Activated CD8-positive, alpha-beta memory T cell treated with anti-CD3 and anti-CD28 coated beads for 24 hours (primary cell): ENCODE results near the gene CHRNA7.
A peak's percentile ranks its signal among the peaks of the same experiment; 100 is the strongest.

Source experiments
- DNase-seq: peaks from one replicate; pipeline ENCODE4 v3.0.0-alpha.2; 2020

The CHRNA7 gene

DNA sequence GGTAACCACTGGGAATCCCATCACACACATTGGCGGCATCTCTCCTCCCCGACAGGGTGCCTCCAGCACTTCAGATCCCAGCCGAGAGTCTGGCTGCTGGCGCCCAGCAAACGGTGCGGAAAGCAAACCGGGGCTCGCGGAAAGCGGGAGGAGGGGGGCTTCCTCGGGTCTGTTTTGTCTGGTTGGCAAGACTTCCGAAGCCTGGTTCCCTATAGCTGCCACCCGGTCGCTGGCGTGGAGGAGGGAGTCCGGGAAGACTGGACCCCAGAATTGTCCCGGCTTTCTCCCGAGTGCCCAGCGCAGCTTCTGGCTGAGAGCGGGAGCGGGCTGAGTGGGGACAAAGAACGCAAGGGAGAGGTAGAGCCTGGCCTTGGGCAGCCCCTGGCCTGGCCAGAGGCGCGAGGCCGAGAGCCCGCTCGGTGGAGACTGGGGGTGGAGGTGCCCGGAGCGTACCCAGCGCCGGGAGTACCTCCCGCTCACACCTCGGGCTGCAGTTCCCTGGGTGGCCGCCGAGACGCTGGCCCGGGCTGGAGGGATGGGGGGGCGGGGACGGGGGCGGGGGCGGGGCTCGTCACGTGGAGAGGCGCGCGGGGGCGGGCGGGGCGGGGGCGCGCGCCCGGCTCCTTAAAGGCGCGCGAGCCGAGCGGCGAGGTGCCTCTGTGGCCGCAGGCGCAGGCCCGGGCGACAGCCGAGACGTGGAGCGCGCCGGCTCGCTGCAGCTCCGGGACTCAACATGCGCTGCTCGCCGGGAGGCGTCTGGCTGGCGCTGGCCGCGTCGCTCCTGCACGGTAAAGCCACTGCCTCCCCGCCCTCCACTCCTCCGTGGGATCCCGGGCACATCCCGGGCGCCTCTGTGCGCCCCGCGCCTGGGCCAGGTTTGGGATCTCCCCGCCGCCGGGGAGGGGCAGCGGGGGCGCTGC lies at the start of gene CHRNA7:
Gene CHRNA7 (plus strand): TSS at position 654 of the 920 bp plus-strand sequence. CDS start 80 bp downstream, at position 734.
- DNase-seq, result peak; percentile 57

DNA sequence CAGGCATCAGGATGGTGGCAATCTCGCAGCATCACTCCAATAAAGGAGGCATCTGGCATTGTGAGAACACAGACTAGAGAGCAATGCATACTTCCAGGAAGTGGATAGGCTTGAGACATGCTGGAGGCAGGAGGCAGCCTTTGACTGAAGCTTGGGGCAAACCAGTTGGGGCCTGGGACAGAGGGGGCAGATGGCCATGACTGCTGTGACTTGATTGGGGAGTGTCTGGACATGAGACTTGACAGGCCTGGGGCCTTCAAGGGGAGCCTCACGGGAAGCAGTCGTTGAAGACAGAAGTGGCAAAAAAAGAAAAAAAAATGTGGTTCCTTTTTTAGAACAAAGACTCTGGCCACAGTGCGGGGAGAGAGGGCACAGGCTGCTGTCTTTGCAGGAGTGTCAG lies 44.7 kb upstream of the CHRNA7 start:
- DNase-seq, result no peak

GRCh38 chr15:31993062-31993461 lies 37.3 kb upstream of the CHRNA7 start:
- no peak for DNase-seq

- no peak for DNase-seq
Observed at GRCh38 chr15:31997711-31998110, 32.6 kb upstream of the CHRNA7 start.

GRCh38 chr15:32003558-32003957 lies 26.8 kb upstream of the CHRNA7 start:
- no peak for DNase-seq

GRCh38 chr15:32004249-32004648 lies 26.1 kb upstream of the CHRNA7 start:
- DNase-seq, result no peak

DNA sequence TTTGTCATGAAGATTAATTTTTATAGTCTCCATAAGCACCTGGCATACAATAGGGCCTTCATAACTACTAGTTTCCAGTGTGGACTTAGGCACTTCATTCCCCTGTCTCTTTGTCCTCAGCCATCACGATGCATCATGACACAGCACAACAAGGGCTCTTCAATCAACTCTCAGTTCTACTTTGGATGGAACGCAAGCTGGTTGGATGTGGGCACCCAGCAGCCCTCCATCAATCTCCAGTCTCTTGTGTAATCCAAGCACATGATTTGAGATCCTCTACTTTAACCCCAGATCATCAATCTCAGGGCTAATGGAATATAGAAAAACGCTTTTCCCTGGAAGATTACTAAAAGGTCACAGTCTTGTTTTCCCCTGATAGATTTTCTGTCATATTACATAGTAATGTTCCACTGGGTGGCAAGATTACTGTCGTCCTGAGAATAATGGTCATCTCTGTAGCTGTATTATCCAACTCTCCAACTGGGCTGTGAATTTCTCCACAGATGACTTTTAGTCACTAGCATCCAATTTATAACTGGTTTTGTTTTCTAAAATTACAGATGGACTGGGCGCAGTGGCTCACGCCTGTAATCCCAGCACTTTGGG lies 22.9 kb upstream of the CHRNA7 start:
- DNase-seq, result no peak

DNA sequence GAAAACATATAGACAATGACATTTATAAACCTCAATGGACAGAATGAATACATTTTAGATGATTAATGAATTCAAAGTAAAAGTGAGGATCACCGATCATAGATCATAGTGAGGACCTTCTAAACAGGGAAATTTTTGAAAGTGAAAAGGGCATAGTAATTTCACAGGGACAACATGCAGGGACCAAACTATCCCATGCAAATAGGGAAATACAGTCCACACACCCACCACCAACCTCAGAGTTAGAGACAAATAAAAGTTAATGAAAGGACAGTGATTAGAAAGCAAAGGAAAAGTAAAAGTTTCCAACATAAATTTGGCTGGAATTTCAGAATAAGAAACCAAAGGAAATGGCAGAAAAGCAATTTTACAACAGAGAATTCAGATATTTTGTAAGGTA lies 15.4 kb upstream of the CHRNA7 start:
- no peak for DNase-seq

GRCh38 chr15:32020156-32020555 lies 10.2 kb upstream of the CHRNA7 start:
- no peak for DNase-seq

- DNase-seq, result no peak
Observed at GRCh38 chr15:32028921-32029320, 1.4 kb upstream of the CHRNA7 start.

GRCh38 chr15:32029409-32029861 lies 880 bp upstream of the CHRNA7 start:
- no peak for DNase-seq

DNA sequence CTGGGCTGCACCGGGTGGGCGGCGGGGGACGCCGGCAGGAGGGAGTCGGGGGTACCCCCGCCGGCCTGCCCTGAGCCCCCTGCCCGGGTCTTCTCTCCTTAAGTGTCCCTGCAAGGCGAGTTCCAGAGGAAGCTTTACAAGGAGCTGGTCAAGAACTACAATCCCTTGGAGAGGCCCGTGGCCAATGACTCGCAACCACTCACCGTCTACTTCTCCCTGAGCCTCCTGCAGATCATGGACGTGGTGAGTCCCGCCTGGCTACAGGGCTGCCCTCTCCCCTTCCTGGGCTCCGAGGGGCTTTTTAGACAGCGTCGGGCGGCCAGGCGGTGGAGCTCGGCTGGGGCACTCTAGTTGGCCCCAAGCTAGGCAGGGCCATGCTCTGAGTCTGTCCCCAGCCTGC lies 480 bp downstream of the CHRNA7 start:
- DNase-seq, result no peak

GRCh38 chr15:32033186-32033890 lies 3.0 kb downstream of the CHRNA7 start:
- DNase-seq, result no peak

DNA sequence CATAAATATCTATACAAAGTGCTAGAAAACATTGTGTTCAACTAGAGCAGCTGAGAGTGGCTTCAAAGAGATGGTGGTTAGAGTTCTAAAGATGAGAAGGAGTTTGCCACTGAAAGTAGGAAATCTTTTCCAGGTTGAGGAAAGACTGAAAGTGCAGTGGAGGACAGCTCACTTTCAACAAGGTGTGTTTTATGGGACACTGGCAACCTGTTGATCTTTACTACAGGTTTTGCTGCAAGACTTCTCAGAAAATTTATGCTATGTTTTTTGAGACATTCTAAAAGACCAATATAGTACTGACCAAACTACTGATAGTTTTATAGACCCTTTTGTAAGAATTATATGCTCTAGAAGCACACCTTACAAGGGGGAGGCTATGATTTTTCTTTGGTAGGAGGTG lies 3.8 kb downstream of the CHRNA7 start:
- no peak for DNase-seq

DNA sequence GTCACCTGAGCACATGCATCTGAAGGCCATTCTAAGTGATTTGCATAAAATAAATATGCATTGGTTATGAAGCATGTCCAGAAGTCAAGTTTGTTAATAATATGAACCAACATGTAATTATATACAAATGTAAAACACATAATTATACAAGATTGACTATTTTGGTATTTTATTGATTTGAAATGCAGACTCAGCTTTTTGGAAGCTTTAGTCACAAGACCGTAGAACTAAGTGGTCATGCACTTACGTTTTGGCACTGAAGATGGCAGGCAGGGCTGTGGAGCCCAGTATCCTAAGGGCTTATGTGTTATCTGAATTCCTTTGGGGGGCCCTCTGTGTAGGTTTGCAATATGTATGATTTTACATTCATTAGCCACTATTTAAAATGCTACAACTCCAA lies 5.0 kb downstream of the CHRNA7 start:
- DNase-seq, result no peak

GRCh38 chr15:32036971-32037370 lies 6.7 kb downstream of the CHRNA7 start:
- no peak for DNase-seq

DNA sequence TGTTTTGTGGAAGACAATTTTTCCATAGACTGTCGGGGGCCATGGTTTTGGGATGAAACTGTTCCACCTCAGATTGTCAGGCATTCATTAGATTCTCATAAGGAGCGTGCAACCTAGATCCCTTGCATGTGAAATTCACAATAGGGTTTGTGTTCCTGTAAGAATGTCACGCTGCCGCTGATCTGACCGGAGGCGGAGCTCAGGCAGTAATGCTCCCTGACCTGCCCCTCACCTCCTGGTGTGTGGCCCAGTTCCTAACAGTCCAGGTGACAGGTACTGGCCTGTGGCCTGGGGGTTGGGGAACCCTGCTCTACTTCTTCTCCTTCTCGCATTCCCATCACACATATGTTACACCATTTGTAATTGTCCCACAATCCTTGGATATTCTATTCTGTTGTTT lies 11.0 kb downstream of the CHRNA7 start:
- DNase-seq, result no peak

DNA sequence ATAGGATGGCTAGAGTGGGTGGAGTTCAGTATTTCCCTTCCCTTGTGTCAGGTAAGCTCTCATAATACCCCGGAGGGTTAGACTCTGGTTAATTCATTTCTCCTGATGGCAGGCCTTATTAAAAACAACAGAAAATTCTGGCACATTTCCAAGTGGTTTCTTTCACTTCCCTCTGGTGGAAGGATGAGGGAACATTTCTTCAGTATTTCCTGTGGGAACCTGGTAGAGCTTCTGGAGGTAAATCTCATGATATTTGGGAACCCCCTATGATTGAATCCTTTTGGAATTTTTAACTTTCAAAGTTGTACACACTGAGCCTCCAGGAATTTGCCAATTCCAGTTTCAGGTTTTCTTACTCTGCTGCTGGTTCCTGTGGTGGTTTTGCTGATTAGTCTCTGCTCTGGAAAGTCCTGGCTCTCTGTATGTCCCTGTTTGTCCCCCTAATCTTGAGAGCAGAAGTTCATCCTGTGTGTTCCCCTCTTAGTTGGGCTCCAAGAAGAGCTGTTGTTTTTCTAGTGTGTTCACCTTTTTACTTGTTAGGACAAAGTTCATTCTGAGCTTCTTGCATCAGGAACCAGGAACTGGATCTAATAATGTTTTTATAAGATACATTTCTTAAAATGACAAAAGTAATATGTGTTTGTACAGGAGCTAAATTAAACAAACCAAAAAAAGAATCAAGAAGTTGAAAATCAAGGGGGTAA lies 12.1 kb downstream of the CHRNA7 start:
- DNase-seq, result no peak

DNA sequence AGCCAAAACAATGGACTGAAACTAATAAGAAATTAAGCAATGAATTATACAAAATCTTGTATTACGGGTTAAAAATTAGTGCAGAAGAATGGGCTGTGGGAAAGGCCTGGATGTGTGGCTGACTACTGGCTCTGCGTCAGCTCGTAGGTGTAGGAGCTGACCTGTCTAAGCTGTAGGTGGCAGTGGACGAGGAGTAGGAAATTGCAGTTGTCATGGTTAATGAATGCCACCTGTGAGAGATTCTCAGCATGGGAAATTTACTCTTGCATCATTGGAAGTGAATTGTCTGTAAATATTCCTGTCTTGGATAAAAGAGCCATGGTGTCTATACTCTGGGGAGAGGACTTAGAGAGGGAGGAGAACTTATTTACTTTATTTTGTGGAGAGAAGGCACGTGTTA lies 23.4 kb downstream of the CHRNA7 start:
- no peak for DNase-seq

DNA sequence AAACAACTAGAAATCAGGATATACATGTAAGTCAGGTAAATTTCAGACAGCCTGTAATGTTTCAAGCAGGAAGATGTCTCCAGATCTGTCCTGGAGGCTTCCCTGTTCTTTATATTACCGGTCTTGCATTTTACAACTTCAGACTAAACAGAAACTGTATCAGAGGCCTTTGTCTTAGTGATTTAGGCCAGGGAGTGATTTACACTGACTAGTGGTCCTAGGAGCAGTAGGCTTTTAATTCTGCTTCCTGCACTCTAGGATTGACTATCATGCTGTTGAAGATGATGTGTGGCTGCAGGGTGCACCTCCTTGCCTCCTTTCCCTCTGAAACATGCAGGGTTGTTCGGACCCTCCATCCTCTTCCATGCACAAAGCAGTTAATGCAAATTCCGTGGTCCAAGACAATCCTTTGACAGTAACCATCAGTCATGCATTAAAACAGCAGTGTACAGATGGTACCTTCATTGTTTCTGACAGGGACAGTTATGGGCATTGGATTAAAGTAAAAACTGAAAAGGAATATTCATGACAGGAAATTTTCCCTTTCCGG lies 27.6 kb downstream of the CHRNA7 start:
- no peak for DNase-seq

DNA sequence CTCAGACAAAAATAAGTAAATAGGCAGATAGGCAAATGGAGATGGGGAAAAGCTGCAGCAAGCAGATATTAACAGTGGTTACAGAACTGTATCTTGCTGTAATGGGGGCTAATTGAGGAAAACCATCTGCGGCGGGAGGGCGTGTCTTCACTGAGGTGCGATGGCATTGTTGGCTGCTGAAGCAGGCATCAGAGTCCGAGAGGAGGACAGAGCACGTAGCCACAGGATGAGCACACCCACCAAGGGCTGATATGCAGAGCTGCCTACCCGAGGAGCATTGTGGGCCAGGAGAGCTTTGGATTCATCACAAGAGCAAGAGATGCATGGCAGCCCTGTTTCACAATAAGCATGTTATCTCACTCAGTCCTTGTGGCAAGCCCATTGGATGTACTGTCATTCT lies 30.4 kb downstream of the CHRNA7 start:
- no peak for DNase-seq

DNA sequence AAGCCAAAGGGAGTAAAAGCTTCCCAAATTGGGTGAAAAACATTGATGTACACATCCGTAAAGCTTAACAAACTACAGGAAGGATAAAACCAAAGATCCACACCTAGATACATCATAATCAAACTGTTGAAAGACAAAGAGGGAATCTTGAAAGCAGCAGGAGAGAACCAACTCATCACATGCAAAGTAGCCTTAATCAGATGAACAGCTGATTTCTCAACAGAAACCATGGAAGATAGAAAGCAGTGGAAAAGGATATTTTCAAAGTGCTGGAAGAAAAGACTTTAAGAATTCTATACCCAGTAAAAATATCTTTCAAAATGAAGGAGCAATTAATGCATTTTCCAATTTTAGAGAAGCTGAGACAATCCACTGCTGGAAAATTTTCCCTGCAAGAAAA lies 36.8 kb downstream of the CHRNA7 start:
- DNase-seq, result no peak

- DNase-seq, result no peak
Observed at GRCh38 chr15:32089851-32090359, 59.6 kb downstream of the CHRNA7 start.
